OCI-LY1 (cell line): ENCODE data around the gene DLK1.

ENCODE experiments used
- H2AFZ ChIP-seq: fragments of 200-600 bp; sonication (generic), shearing (Covaris generic); 2 replicates; pipeline ENCODE4 v1.6.0; 2014; ENCODE audit warnings: antibody characterized with exemption, mild to moderate bottlenecking, low read length
- H3F3A ChIP-seq: fragments of 200-600 bp; sonication (generic), shearing (Covaris generic); 2 replicates; pipeline ENCODE4 v1.6.0; 2014; ENCODE audit warnings: mild to moderate bottlenecking, antibody characterized with exemption, low read length, moderate library complexity; ENCODE audit not compliant: insufficient read depth
- H3K27ac ChIP-seq: fragments of 200-600 bp; sonication (generic); 2 replicates; pipeline ENCODE4 v1.5.1; 2014; ENCODE audit warnings: low read length, mixed run types, mild to moderate bottlenecking, low read depth; ENCODE audit not compliant: poor library complexity, severe bottlenecking
- H3K27me3 ChIP-seq: fragments of 200-600 bp; sonication (generic); 2 replicates; pipeline ENCODE4 v1.6.0; 2014; ENCODE audit warnings: antibody characterized with exemption, mild to moderate bottlenecking, low read length, moderate library complexity; ENCODE audit not compliant: insufficient read depth
- H3K36me3 ChIP-seq: fragments of 200-600 bp; sonication (generic); 2 replicates; pipeline ENCODE4 v1.6.1; 2014; ENCODE audit warnings: mild to moderate bottlenecking, antibody characterized with exemption, low read length, moderate library complexity, mixed read lengths; ENCODE audit not compliant: insufficient read depth
- H3K4me1 ChIP-seq: fragments of 200-600 bp; sonication (generic); 2 replicates; pipeline ENCODE4 v1.5.1; 2014; ENCODE audit warnings: mild to moderate bottlenecking, low read length, moderate library complexity; ENCODE audit not compliant: insufficient read depth, severe bottlenecking
- H3K4me2 ChIP-seq: fragments of 200-600 bp; sonication (generic), shearing (Covaris generic); 2 replicates; pipeline ENCODE4 v1.6.1; 2014; ENCODE audit warnings: low read length
- H3K4me3 ChIP-seq: fragments of 200-600 bp; sonication (generic); 2 replicates; pipeline ENCODE4 v1.5.1; 2014; ENCODE audit warnings: low read length, low read depth, mild to moderate bottlenecking, mixed read lengths; ENCODE audit not compliant: poor library complexity, severe bottlenecking
- H3K79me2 ChIP-seq: fragments of 200-600 bp; shearing (Covaris generic); 2 replicates; pipeline ENCODE4 v1.6.1; 2016; ENCODE audit warnings: mixed run types, low read length, mixed read lengths; ENCODE audit not compliant: insufficient read depth
- H3K9ac ChIP-seq: fragments of 200-600 bp; sonication (generic), shearing (Covaris generic); 2 replicates; pipeline ENCODE4 v1.6.1; 2014; ENCODE audit warnings: mild to moderate bottlenecking, low read length, mixed read lengths
- H3K9me2 ChIP-seq: fragments of 200-600 bp; sonication (generic), shearing (Covaris generic); 2 replicates; pipeline ENCODE4 v1.6.1; 2014; ENCODE audit warnings: low read depth, mild to moderate bottlenecking, low read length, mixed read lengths
- H3K9me3 ChIP-seq: fragments of 200-600 bp; shearing (Covaris generic); 2 replicates; pipeline ENCODE4 v1.6.1; 2014; ENCODE audit warnings: low read length, mixed read lengths
- H4K20me1 ChIP-seq: fragments of 200-600 bp; sonication (generic), shearing (Covaris generic); 2 replicates; pipeline ENCODE4 v1.6.0; 2016; ENCODE audit warnings: mild to moderate bottlenecking, low read length; ENCODE audit not compliant: insufficient read depth
- CTCF ChIP-seq: fragments of 200-600 bp; sonication (generic), shearing (Covaris generic); IDR thresholded peaks from 2 replicates; pipeline ENCODE4 v1.5.1; 2017; ENCODE audit warnings: mild to moderate bottlenecking, antibody characterized with exemption, low read length, moderate library complexity, mixed read lengths
- EZH2 ChIP-seq: fragments of 200-600 bp; sonication (generic), shearing (Covaris generic); IDR thresholded peaks from 2 replicates; pipeline ENCODE4 v1.8.0; 2017; ENCODE audit warnings: borderline replicate concordance, mixed run types, mild to moderate bottlenecking, antibody characterized with exemption, low read length, moderate library complexity, mixed read lengths

The DLK1 gene

GRCh38 chr14:100785626-100786025 lies 58.9 kb downstream of the DLK1 start:
- Histone ChIP-seq H3K4me3 (no peak overlapping the region), H3K27ac (no peak overlapping the region), H3K4me2 (no peak overlapping the region), H3K27me3 (no peaks in the 10 kb centered on the region), H3K9me2 (no peaks in the 10 kb centered on the region), H2AFZ (no peak overlapping the region), H3F3A (no peaks in the 10 kb centered on the region), H3K4me1 (no peaks in the 10 kb centered on the region), H3K79me2 (no peaks in the 10 kb centered on the region), H3K36me3 (no peaks in the 10 kb centered on the region), H3K9me3 (no peaks in the 10 kb centered on the region), H3K9ac (no peak overlapping the region), H4K20me1 (no peaks in the 10 kb centered on the region)
- TF ChIP-seq EZH2 (no peak), CTCF (no peak)

- no peak overlapping the region for H3K27ac ChIP-seq
- no peaks in the 10 kb centered on the region for H4K20me1 ChIP-seq
- no peaks in the 10 kb centered on the region for H3K4me1 ChIP-seq
- H3K36me3 ChIP-seq: no peaks in the 10 kb centered on the region
- no peaks in the 10 kb centered on the region for H3K79me2 ChIP-seq
- TF ChIP-seq CTCF (no peak), EZH2 (no peak)
- H3F3A ChIP-seq: no peaks in the 10 kb centered on the region
- H3K4me2 ChIP-seq: no peak overlapping the region
- H3K9me2 ChIP-seq: no peaks in the 10 kb centered on the region
- H3K9me3 ChIP-seq: no peaks in the 10 kb centered on the region
- H3K27me3 ChIP-seq: no peaks in the 10 kb centered on the region
- H3K4me3 ChIP-seq: no peak overlapping the region
- no peak overlapping the region for H3K9ac ChIP-seq
- no peak overlapping the region for H2AFZ ChIP-seq
Measured at GRCh38 chr14:100786131-100786530, 59.4 kb downstream of the DLK1 start.

- Histone ChIP-seq H3K4me2 (no peak overlapping the region), H3K27me3 (no peaks in the 10 kb centered on the region), H3F3A (no peaks in the 10 kb centered on the region), H3K9ac (no peak overlapping the region), H3K4me1 (no peaks in the 10 kb centered on the region), H3K36me3 (no peaks in the 10 kb centered on the region), H3K9me2 (no peaks in the 10 kb centered on the region), H2AFZ (no peak overlapping the region), H3K79me2 (no peaks in the 10 kb centered on the region), H3K9me3 (no peaks in the 10 kb centered on the region), H3K27ac (no peak overlapping the region), H3K4me3 (no peak overlapping the region), H4K20me1 (no peaks in the 10 kb centered on the region)
- TF ChIP-seq CTCF: no peak
- TF ChIP-seq EZH2: no peak
Measured at GRCh38 chr14:100786576-100787219, 60.0 kb downstream of the DLK1 start.
